ENCODE results near the gene SP100. TPM values are rescaled to one million over a fixed set of nuclear protein-coding genes. Genes with fewer than 3 reads are reported as not detected.

SP100 gene
- total and polyA plus RNA-seq, 4 donors, result 58.7 to 171 (median 96.6) TPM

DNA sequence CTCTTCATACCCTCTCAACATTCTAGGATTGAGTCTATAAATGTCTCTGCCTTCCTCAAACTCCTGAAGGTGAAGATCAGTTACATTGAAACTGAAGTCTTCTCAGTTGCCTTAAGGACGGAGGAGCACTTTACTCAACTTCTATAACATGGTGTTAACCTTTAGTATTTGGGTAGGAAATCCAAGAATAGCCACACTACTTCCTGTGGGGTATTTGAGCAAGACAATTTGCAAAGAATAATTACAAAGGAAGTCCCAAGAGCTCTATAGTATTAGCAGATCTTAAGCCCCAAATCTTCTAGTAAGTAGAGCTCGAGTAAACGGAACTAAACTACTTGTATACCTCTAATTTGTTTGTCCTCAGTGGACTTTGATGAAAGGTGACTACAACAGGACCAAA, 80.9 kb downstream of the SP100 start:
- peaks cover 9 to 11% of the 10 kb centered on the region in 2 donors for H3K36me3 ChIP-seq (ENCODE audit: control insufficient read depth in 1 of 2, insufficient read depth in 2 of 2, low read length in 1 of 2)

DNA sequence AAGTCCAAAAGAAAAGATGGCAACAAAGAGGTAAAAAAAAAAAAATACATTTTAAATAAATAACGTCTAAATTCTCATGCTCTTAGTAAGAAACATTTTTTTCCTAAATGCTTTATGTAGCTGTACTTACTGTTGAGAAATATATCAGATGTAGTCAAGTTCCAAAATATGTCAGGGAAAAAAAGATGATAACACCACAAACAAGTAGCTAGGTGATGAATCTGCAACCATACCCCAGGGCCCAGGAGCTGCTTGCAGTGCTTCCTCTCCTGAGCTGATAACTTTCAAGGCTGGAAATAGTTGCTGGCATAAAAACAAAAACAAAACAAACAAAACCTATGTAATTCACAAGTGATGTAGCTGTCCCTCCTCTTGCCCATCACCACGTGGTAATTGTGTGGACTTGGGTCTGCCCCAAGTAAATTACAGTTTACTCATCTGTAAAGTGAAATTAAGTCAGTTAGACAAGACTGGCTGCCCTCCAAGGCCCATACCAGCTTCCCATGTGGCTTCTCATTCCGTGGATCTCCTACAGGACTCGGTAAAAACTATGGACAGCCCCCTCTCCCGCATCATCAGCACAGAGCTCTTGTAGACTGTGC, 82.6 kb downstream of the SP100 start:
- no peak overlapping the region for H3K27ac ChIP-seq (ENCODE audit: low read depth in 1 of 2, low read length in 2 of 2)
- ATAC-seq (ENCODE audit: low FRiP score) (no peak), DNase-seq (no peak)
- H3K9me3 ChIP-seq (ENCODE audit: control insufficient read depth, low read length), result no peaks in the 10 kb centered on the region
- peaks cover 11% of the 10 kb centered on the region in 2 donors for H3K36me3 ChIP-seq (ENCODE audit: control insufficient read depth in 1 of 2, insufficient read depth in 2 of 2, low read length in 1 of 2)
- no peaks in the 10 kb centered on the region for H3K27me3 ChIP-seq (ENCODE audit: control insufficient read depth in 1 of 2, insufficient read depth in 2 of 2, low read length in 1 of 2)
- 64 to 73% methylated on average over 5 of the region's 5 CpGs for WGBS, 2 donors
- intact Hi-C loops (cut with DNase I), result no loop called here
- no peak overlapping the region for H3K4me3 ChIP-seq (ENCODE audit: low read length in 2 of 2)
- H3K4me1 ChIP-seq (ENCODE audit: control insufficient read depth in 1 of 2, insufficient read depth in 2 of 2, low read length in 2 of 2), result no peaks in the 10 kb centered on the region

More for the DNA sequence above, 80.9 kb downstream of the SP100 start:
- no peaks in the 10 kb centered on the region for H3K4me1 ChIP-seq (ENCODE audit: control insufficient read depth in 1 of 2, insufficient read depth in 2 of 2, low read length in 2 of 2)
- WGBS, 2 donors, result 84 to 88% methylated on average over 3 of the region's 3 CpGs
- DNase-seq, result no peak
- ATAC-seq (ENCODE audit: low FRiP score), result no peak
- no peak overlapping the region for H3K4me3 ChIP-seq (ENCODE audit: low read length in 2 of 2)
- no peak overlapping the region for H3K27ac ChIP-seq (ENCODE audit: low read depth in 1 of 2, low read length in 2 of 2)
- intact Hi-C loops (cut with DNase I), result no loop called here
- H3K27me3 ChIP-seq (ENCODE audit: control insufficient read depth in 1 of 2, insufficient read depth in 2 of 2, low read length in 1 of 2), result no peaks in the 10 kb centered on the region
- H3K9me3 ChIP-seq (ENCODE audit: control insufficient read depth, low read length), result no peaks in the 10 kb centered on the region

DNA sequence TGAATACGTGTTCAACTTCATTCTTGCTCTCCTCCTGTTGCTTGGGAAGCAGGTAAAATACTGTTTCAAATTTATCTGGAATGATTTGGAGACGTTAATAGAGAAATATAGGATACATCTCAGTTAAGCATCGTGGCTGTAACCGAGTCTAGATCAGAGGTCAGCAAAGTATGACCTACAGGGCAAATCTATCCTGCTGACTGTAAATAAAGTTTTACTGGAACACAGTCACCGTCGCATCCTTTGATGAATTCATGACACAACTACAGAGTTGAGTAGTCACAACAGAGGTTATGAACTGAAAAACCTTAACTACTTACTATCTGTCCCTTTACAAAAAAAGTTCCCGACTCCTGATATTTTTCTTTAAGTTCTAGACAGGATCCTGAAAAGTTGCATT, 86.6 kb downstream of the SP100 start:
- intact Hi-C loops (cut with DNase I), result no loop called here
- no peak overlapping the region for H3K27ac ChIP-seq (ENCODE audit: low read depth in 1 of 2, low read length in 2 of 2)
- 90 to 91% methylated on average over 7 of the region's 7 CpGs for WGBS, 2 donors
- H3K4me3 ChIP-seq (ENCODE audit: low read length in 2 of 2), result no peak overlapping the region
- no peaks in the 10 kb centered on the region for H3K9me3 ChIP-seq (ENCODE audit: control insufficient read depth, low read length)
- no peaks in the 10 kb centered on the region for H3K4me1 ChIP-seq (ENCODE audit: control insufficient read depth in 1 of 2, insufficient read depth in 2 of 2, low read length in 2 of 2)
- no peaks in the 10 kb centered on the region for H3K27me3 ChIP-seq (ENCODE audit: control insufficient read depth in 1 of 2, insufficient read depth in 2 of 2, low read length in 1 of 2)
- peaks cover 5 to 7% of the 10 kb centered on the region in 2 donors for H3K36me3 ChIP-seq (ENCODE audit: control insufficient read depth in 1 of 2, insufficient read depth in 2 of 2, low read length in 1 of 2)
- ATAC-seq (ENCODE audit: low FRiP score) (no peak), DNase-seq (no peak)

DNA sequence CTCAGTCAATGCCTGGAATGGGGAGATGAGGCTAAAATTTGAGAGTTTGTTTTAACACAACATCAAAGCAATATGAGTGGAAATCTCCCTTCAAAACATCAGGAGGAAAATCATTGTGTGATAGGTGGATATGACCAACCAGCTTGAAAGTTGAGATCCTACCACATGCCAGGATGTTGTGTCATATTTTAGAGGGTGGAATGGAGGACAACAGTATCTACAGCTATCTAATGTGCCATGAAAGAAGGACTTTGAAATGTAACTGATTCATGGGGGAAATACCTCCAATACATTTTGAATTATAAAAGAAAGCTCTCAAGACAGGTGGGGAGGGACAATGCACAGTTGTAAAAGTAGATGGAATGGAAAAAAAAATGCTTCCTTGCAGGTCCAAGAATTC, 87.8 kb downstream of the SP100 start:
- no peaks in the 10 kb centered on the region for H3K9me3 ChIP-seq (ENCODE audit: control insufficient read depth, low read length)
- H3K4me1 ChIP-seq (ENCODE audit: control insufficient read depth in 1 of 2, insufficient read depth in 2 of 2, low read length in 2 of 2), result no peaks in the 10 kb centered on the region
- H3K36me3 ChIP-seq (ENCODE audit: control insufficient read depth in 1 of 2, insufficient read depth in 2 of 2, low read length in 1 of 2), result peaks cover 5 to 7% of the 10 kb centered on the region in 2 donors
- no peak overlapping the region for H3K27ac ChIP-seq (ENCODE audit: low read depth in 1 of 2, low read length in 2 of 2)
- no peak overlapping the region for H3K4me3 ChIP-seq (ENCODE audit: low read length in 2 of 2)
- intact Hi-C loops (cut with DNase I), result no loop called here
- ATAC-seq (ENCODE audit: low FRiP score) (no peak), DNase-seq (no peak)
- H3K27me3 ChIP-seq (ENCODE audit: control insufficient read depth in 1 of 2, insufficient read depth in 2 of 2, low read length in 1 of 2), result no peaks in the 10 kb centered on the region

DNA sequence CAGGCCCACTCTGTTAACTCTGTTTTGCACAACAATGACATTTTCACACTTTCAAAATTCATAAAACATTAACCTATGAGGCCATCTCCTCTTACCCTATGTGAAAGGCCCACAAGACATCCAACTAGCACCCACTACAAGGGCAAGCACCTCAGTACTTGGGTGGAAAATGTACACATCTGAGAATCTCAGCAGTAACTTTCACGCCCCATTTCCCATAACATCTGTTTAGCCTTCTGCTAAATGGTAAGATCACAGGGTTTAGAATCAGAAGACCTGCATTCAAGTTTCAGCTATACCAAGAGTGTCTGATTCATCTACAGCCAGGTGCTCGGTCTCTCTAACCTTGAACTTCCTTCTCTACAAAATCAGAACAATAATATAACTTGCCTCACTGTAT, 89.2 kb downstream of the SP100 start:
- H3K9me3 ChIP-seq (ENCODE audit: control insufficient read depth, low read length), result no peaks in the 10 kb centered on the region
- no peaks in the 10 kb centered on the region for H3K4me1 ChIP-seq (ENCODE audit: control insufficient read depth in 1 of 2, insufficient read depth in 2 of 2, low read length in 2 of 2)
- no peaks in the 10 kb centered on the region for H3K27me3 ChIP-seq (ENCODE audit: control insufficient read depth in 1 of 2, insufficient read depth in 2 of 2, low read length in 1 of 2)
- H3K36me3 ChIP-seq (ENCODE audit: control insufficient read depth in 1 of 2, insufficient read depth in 2 of 2, low read length in 1 of 2), result peaks cover 5 to 10% of the 10 kb centered on the region in 2 donors
- no peak overlapping the region for H3K27ac ChIP-seq (ENCODE audit: low read depth in 1 of 2, low read length in 2 of 2)
- ATAC-seq (ENCODE audit: low FRiP score) (no peak), DNase-seq (no peak)
- intact Hi-C loops (cut with DNase I), result no loop called here
- no peak overlapping the region for H3K4me3 ChIP-seq (ENCODE audit: low read length in 2 of 2)
- WGBS, 2 donors, result 95 to 96% methylated on average over 2 of the region's 2 CpGs

DNA sequence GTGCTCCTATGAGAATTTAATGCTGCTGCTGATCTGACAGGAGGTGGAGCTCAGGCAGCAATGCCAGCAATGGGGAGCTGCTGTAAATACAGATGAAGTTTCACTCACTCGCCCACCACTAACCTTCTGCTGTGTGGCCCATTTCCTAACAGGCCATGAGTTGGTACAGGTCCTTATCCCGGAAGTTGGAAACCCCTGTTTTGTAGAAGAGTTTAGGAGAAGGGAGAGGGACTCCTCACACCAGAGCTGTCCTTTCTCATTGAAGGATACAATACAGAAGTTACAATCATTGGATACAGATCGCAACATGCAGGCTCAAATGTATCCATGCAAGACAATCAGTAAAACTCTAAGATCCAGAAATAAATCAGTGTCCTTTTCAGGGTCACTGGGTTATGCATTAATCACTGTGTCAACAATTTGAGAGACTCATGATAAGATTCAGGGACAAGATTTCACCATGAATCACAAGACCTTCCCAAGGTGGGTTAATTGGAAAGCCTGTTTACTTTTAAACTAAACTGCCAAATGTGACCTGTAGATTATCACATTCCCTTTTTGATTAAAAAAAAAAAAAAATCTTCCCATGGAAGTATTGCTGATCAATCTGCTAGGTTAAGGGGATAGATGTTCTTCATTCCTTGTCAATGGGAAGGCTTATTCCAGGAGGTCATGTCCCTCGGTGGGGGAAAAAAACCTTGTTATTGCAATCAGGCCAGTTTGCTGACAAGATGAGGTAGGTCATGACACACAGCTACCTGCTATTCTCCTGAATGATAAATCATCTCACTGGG, 97.2 kb downstream of the SP100 start:
- peaks cover 3 to 13% of the 10 kb centered on the region in 2 donors for H3K36me3 ChIP-seq (ENCODE audit: control insufficient read depth in 1 of 2, insufficient read depth in 2 of 2, low read length in 1 of 2)
- 73 to 82% methylated on average over 4 of the region's 4 CpGs for WGBS, 2 donors
- H3K27me3 ChIP-seq (ENCODE audit: control insufficient read depth in 1 of 2, insufficient read depth in 2 of 2, low read length in 1 of 2), result no peaks in the 10 kb centered on the region
- ATAC-seq (ENCODE audit: low FRiP score) (no peak), DNase-seq (no peak)
- intact Hi-C loops (cut with DNase I), result no loop called here
- peaks cover 1% of the 10 kb centered on the region for H3K9me3 ChIP-seq (ENCODE audit: control insufficient read depth, low read length)
- H3K4me1 ChIP-seq (ENCODE audit: control insufficient read depth in 1 of 2, insufficient read depth in 2 of 2, low read length in 2 of 2), result no peaks in the 10 kb centered on the region
- H3K27ac ChIP-seq (ENCODE audit: low read depth in 1 of 2, low read length in 2 of 2), result no peak overlapping the region
- no peak overlapping the region for H3K4me3 ChIP-seq (ENCODE audit: low read length in 2 of 2)

DNA sequence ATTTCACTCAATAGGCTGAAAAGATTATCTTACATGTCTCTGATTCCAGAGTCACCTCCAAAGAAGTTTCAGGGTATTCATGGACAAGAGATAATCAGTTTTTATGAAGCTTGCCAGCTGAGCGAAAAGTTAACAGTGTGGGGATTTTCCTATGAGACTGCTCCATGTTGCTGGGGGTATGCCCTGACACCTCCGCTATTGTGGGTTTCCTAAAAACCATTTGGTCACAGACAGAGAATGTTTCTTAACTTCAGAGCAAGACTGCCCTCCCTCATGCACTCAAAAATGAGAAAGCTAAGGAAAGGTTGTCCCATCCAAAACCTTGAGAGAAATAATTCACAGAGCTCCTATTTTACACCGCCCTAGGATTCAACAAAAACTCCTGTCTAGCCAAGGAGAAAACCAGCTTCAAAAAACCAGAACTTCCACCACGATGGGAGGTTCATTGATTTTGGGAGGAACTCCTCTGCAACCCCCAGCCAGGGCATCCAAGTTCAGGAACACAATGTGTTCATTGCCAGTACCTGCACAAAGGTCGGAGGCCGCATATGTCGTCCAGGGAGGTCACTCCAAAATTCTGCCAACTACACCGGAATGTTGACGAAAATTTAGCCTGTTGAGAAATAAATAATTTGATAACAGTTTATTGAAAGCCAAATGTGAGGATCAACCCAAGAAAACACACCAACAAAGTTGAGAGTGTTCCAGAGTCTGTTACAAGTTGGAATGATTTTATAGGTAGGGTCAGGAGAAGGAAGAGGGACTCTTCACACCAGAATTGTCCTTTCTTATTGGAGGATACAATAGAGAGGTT, 104.3 kb downstream of the SP100 start:
- ATAC-seq (ENCODE audit: low FRiP score) (no peak), DNase-seq (no peak)
- intact Hi-C loops (cut with DNase I), result no loop called here
- Histone ChIP-seq H3K27me3 (ENCODE audit: control insufficient read depth in 1 of 2, insufficient read depth in 2 of 2, low read length in 1 of 2) (no peaks in the 10 kb centered on the region), H3K4me3 (ENCODE audit: low read length in 2 of 2) (no peak overlapping the region), H3K36me3 (ENCODE audit: control insufficient read depth in 1 of 2, insufficient read depth in 2 of 2, low read length in 1 of 2) (no peaks in the 10 kb centered on the region), H3K4me1 (ENCODE audit: control insufficient read depth in 1 of 2, insufficient read depth in 2 of 2, low read length in 2 of 2) (no peaks in the 10 kb centered on the region), H3K9me3 (ENCODE audit: control insufficient read depth, low read length) (no peaks in the 10 kb centered on the region), H3K27ac (ENCODE audit: low read depth in 1 of 2, low read length in 2 of 2) (no peak overlapping the region)
- 80 to 86% methylated on average over 9 of the region's 9 CpGs for WGBS, 2 donors

DNA sequence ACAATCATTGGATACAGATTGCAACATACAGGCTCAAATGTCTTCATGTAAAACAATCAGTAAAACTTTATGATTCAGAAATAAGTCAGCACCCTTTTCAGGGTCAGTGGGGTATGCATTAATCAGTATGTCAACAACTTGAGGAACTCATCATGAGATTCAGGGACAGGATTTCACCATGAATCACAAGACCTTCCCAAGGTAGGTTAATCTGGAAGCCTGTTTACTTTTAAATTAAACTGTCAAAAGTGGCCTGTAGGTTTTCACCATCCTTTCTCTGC, 104.8 kb downstream of the SP100 start:
- Histone ChIP-seq H3K4me3 (ENCODE audit: low read length in 2 of 2) (no peak overlapping the region), H3K36me3 (ENCODE audit: control insufficient read depth in 1 of 2, insufficient read depth in 2 of 2, low read length in 1 of 2) (no peaks in the 10 kb centered on the region), H3K9me3 (ENCODE audit: control insufficient read depth, low read length) (no peaks in the 10 kb centered on the region), H3K4me1 (ENCODE audit: control insufficient read depth in 1 of 2, insufficient read depth in 2 of 2, low read length in 2 of 2) (no peaks in the 10 kb centered on the region), H3K27me3 (ENCODE audit: control insufficient read depth in 1 of 2, insufficient read depth in 2 of 2, low read length in 1 of 2) (no peaks in the 10 kb centered on the region), H3K27ac (ENCODE audit: low read depth in 1 of 2, low read length in 2 of 2) (no peak overlapping the region)
- intact Hi-C loops (cut with DNase I), result no loop called here
- DNase-seq (no peak), ATAC-seq (ENCODE audit: low FRiP score) (no peak)

DNA sequence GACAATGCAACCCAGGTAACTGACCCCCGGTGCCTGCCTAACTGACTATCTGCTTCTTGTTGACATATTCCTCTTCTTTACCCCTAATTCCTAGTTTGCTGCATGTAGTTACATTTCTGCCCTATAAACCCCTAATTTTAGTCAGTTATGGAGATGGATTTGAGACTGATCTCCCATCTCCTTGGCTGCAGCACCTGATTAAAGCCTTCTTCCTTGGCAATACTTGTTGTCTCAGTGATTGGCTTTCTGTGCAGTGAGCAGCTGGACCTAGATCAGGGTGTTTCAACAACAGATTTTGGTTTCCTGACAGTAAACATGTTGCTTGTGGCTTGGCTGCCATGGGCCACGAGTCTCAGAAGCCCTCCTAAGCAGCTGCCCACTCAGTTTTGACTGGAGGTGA, 105.4 kb downstream of the SP100 start:
- no peak for DNase-seq
- no peak overlapping the region for H3K4me3 ChIP-seq (ENCODE audit: low read length in 2 of 2)
- H3K36me3 ChIP-seq (ENCODE audit: control insufficient read depth in 1 of 2, insufficient read depth in 2 of 2, low read length in 1 of 2), result no peaks in the 10 kb centered on the region
- no peaks in the 10 kb centered on the region for H3K4me1 ChIP-seq (ENCODE audit: control insufficient read depth in 1 of 2, insufficient read depth in 2 of 2, low read length in 2 of 2)
- no peaks in the 10 kb centered on the region for H3K27me3 ChIP-seq (ENCODE audit: control insufficient read depth in 1 of 2, insufficient read depth in 2 of 2, low read length in 1 of 2)
- no peak overlapping the region for H3K27ac ChIP-seq (ENCODE audit: low read depth in 1 of 2, low read length in 2 of 2)
- intact Hi-C loops (cut with DNase I), result no loop called here
- H3K9me3 ChIP-seq (ENCODE audit: control insufficient read depth, low read length), result no peaks in the 10 kb centered on the region
- no peak for ATAC-seq (ENCODE audit: low FRiP score)
- WGBS, 2 donors, result 79 to 82% methylated on average over 2 of the region's 2 CpGs
